Fibroblast of skin of back (primary cell): Measurements from ENCODE around the gene TSGA10.
"Not testable (repeated sequence)": the region's sequence is repeated elsewhere in the genome, so short reads cannot be mapped to it uniquely, and the experiment has no call there.

Experiments used
- DNase-seq: peaks from one replicate; pipeline ENCODE4 v3.0.0-alpha.2; 2013

Gene TSGA10

DNA sequence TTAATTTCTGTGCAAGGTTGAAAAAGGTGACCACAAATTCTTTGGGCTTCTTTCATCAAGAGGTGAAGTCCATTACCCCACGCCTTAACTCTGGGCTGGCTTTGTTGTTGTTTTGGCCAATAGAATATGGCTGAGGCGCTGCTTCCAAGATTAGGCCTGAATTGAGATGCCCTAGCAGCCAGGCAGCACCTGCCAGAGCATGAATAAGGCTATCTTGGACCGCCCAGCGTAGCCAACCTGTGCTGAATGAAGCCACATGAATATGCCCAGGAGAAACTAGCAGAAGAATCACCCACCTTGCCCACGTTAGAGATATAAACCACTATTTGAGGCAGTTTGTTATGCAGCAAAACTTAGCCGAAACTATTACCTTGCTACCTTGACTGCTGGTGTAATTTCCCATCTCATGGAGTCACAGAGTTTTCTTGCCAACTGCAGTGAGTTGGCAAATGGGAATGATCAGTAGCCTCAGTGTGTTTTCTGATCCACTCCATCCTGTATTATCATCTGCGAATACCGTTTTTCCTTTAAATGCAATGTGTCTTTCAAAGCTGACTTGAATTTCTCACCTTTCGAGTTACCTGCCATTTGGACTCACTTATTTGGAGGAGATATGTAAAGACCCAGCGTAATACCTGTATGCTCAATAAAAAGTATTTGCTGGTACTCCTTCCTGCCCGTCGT is 679 bp downstream of the TSGA10 start:
- DNase-seq = no peak

DNA sequence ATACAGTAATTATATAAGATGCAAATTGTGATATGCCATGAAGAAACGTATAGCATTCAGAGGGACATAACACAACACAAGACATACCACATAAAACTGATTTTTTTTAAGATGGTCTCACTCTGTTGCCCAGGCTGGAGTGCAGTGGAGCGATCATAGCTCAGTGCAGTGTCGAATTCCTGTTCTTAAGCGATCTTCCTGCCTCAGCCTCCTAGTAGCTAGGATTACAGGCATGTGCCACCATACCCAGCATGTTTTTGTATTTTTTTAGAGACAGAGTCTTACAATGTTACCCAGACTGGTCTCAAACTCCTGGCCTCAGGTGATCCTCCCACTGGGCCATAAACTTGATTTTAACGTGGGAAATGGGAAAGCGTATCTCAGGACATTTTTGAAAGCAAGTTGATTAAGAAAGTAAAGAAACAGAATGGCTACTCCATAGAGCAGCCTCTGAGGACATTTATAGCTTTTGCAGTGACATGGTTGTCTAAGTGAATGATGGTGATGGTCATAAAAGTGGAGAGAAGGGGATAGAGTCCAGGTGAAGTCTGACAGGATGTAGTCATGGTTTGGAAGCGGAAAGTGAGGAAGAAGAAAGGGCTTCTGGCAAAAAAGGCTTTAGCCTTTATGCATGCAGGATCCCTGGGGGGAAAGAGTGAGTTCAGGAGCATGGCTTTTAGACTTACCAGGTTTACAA is 2.4 kb downstream of the TSGA10 start:
- no peak for DNase-seq

DNA sequence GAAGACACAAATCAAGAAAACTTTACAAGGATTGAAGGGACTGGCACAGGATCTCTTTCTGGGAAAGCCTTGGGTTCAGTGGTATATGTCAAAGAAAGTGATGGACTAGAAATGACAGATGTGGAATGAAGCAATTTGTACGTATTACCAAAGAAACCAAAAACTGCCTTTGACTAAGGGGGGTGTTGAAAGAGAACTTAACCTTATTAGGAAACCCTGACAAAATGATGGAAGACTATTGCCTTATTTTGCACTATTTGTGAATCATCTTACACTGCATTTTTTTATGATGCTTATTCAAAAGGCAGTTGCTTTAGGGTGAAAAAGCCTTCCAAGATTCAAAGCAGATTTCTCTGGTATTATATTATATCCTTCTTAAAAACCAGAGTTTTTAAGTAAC is 4.0 kb downstream of the TSGA10 start:
- no peak for DNase-seq

DNA sequence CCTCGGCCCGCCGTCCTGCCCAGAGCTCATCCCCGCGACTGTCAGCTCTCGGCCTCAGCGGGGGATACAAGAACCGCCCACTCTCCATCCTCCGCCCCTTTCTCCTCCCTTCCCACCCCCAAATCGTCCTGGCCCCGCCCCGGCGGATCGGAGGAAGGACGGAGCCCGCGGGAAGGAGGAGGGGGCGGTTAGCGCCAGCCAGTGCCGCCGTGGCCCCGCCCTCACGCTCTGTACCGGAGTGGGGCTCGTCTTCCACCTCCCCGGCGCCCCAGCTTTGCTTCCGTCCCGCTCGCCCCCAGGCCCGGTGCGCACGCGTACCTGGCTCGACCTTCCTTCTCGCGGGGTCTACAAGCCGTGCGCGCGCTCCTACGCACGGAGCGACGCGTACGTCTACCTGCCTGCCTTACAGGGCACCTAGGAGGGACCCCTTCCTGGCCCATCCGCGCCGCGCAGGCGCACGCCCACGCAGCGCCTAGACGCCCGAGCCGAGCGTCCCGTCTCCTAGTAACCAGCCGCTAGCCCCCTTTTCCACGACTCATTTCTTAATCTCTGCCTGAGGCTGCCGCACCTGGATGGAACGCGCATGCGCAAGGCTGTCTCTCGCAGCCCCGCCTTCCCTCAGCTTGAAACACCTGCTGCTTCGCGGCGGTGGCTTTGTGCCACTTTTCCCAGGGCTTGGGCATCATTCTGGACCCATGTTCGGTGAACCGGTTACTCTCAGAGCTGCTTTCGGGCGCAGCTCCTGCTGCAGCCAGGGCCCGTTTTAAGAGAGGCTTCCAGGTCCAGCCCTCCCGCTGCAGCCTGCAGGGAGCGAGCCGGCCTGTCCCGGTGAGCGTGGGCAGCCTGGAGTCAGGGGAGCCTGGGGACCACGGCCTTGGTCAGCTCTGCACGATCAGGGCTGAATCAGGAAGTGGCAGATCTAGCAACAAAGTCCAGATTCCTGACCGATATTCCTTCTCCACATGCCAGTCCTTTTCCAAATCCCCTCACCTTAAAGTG is 13.3 kb downstream of the TSGA10 start, which contains the start of gene C2orf15:
TSS of gene C2orf15 (plus strand) at position 598 of the 999 bp plus-strand sequence. CDS start 8,852 bp downstream, outside the sequence.
- peak; percentile 86 for DNase-seq

DNA sequence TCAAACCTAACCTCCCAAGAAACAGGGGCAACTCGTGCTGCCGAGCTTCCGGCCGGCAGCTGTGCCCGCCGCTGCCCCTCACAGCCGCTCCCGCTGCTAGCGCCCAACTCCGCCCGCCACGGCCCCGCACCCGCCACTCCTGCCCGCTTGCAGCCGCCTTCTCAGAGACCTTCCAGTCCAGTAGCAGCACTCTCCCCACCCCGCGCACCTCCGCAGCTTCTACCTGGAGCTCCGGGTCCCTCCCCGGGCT is 14.0 kb downstream of the TSGA10 start:
- DNase-seq = no peak

DNA sequence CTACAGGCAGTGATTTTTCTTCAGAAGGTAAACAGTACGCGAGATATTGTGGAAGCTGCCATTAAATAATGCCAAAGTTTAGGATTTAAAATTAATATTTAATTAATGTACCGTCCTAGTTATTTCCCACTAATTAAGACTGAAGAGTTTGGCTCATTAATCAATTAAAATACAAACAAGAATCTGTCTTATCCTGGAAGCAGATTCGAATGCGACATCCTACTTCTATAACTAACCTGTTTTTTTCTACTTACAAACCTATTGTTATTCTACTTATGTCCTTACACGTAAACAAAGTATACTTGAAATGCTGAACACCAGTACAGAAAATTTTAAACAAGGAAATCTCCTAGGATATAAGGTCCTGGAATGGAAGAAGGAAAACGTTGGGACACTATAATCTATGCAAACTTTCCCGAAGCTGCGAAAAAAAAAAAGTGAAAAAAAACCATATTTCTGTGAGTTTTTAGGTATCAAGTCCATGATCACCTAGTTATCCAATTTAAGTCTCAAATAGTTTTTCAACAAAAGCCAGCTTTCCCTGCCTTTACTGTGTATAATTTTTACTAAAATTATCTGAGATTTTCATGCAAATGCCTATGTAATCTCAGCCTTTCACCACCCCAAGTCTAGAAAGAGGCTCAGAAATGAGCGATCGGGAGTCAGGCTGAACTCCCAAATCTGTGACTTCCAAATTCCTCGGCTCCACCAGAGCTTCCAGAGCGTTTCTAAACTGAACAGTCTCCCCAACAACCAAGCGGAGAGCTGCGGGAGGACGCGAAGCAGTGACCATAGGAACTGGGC is 14.5 kb downstream of the TSGA10 start:
- DNase-seq = peak; percentile 27

DNA sequence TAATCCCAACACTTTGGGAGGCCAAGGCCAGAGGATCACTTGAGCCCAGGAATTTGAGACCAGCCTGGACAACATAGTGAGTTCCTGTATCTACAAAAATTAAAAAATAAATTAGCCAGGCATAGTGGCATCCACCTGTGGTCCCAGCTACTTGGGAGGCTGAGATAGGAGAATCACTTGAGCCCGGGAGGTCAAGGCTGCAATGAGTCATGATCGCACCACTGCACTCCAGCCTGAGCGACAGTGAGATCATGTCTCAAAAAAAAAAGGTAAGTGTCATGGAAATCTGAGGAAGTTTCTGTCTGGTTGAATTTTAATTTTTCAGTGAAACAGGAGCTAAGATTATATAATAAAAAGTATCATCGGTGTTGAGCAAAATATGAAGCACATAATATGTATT is 15.7 kb downstream of the TSGA10 start:
- no peak for DNase-seq

DNA sequence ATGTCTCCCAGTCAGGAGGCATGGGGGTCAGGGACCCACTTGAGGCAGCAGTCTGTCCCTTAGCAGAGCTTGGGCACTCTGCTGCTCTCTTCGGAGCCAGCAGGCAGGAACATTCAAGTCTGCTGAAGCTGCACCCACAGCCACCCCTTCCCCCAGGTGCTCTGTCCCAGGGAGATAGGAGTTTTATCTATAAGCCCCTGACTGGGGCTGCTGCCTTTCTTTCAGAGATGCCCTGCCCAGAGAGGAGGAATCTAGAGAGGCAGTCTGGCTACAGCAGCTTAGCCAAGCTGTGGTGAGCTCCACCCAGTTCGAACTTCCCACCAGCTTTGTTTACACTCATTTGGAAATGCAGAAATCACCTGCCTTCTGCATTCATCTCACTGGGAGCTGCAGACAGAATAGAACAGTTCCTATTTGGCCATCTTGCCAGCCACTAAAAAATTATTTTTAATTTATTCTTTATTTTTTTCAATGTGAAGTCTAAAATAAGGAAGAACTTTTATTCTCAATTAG is 19.6 kb downstream of the TSGA10 start:
- not testable (repeated sequence) for DNase-seq

DNA sequence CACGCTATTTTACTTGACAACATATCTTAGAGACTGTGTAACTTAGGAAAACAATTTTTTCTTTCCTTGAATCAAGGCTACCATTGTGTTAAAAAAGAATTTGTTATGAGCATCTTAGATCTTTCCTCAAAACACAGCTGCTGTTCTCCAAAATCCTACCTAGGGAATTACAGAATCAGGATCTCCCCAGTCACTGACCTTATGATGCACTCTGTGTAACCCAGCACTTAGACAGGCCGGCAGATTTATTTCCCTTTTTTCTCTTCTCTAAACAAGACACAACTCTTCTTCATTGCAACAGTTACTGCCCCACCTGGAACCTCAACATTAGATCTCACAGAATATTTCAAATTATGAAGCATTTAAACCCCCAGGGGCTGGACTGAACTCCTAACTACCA is 26.8 kb downstream of the TSGA10 start:
- DNase-seq = no peak

DNA sequence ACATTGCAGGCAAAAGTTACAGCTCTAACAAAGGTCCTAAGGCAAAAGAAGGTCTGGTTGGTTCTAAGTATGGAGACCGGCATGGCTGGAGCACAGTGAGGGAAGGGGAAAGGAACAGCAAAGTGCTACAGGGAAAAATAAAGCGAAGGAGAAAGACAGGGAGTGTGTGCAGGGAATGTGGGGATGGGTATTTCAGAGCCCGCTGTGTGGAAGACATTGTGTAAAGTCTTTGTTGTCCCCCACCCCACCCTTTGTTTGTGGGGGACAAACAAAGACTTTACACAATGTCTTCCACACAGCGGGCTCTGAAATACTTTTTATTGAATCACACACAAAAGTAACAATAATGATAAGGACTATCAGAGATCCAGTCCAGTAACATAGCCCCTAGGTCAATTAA is 42.1 kb downstream of the TSGA10 start:
- no peak for DNase-seq

DNA sequence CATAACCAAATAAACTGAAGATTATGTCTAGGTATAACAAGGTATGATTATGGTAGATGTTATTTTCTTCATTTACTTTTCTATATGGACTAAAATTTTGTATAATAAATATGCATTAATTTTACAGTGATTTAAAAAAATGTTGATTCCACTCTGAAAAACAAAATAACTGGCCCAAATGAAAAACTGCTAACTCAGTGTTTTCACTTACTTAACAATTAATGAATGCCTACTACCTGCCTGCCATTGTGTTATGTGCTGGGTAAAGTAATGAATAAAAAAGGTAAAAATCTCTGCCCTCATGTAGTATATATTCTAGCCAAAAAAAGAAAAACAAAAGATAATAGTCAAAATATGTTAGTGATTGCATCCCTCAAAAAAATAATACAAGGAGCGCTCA is 42.8 kb downstream of the TSGA10 start:
- no peak for DNase-seq

DNA sequence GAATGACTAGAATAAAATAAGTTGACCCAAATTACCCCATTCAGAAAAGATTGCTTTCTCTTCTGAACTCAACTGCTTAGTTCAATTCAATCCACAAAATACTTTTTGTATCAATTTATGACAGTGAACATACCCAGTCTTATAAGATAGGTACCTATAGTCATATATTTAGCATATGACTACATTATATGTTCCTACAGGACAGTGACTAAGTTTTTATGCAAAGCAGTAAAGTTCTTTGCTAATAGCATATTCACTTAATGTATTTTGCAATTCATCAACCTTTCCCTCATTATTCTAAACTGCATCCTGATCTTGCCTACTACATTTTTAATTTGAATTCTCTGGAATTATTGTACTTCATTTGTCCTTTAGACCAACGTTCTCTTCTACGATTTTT is 43.5 kb downstream of the TSGA10 start:
- DNase-seq = no peak

DNA sequence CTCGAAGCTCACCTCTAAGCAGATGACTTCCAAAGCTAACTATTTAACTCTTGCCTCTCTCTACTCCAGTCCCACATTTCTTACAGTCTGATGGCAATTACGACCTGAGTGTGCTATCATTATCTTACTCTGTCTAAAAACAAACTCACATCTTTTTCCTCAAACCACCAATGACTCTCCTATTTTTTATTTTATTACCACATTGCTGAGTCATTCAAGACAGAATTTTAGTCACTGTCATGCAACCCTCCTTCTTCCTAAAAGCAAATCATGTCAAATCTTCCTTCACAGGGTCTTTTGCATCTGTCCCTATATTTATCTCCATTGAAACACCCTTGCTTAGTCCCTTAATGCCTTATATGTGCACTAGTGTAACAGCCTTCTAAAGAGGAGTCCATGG is 47.8 kb downstream of the TSGA10 start:
- peak; percentile 4 for DNase-seq

DNA sequence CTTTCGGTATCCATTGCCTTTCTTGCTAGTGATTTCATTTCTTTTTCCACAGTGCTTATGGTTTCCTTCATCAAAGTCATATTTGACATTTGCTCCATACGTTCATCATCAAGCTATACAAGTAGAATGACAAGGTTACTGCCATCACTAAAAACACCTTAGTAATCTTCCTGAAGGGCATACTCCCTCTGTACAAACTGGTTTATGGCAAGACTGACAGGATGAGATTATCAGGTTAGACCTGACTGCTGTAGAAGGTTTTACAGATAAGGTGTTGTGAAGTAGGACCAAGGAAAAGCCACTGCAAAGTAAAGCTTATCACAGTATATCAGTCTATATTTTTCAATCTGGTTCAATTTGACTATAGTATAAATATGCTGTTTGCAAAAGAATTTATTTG is 50.7 kb downstream of the TSGA10 start:
- DNase-seq = no peak

DNA sequence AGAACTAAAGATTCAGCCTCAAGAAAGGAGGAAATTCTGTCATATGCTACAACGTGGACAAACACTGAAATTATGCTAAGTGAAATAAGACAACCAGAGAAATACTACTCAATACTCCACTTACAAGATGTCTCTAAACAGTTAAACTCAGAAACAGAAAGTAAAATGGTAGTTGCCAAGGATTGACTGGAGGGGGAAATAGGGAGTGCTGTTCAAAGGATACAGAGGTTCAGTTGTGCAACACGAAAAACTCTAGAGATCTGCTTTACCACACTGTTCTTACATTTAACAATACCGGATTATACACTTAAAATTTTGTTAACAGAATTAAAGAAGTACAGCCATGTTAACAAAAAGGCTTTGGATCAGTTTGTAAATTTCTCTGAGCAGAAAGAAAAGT is 53.0 kb downstream of the TSGA10 start:
- DNase-seq = no peak

DNA sequence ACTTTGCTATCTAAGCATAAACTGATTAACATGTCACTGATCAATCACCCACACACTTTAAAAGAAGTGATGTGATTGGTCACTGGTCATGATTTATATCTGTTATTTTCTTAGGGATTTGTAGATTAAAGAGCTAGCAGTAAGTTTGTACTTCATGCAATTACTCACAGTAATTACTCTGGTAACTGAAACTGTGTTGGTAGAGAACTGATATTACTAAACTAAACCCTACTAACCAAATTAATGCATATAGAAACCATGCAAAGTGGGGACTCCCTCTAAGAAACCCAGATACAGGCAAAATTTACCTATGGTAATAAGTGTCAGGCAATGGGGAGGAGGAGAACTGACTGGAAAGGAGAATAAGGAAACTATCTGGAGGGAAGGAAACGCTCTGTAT is 58.0 kb downstream of the TSGA10 start:
- DNase-seq = no peak

DNA sequence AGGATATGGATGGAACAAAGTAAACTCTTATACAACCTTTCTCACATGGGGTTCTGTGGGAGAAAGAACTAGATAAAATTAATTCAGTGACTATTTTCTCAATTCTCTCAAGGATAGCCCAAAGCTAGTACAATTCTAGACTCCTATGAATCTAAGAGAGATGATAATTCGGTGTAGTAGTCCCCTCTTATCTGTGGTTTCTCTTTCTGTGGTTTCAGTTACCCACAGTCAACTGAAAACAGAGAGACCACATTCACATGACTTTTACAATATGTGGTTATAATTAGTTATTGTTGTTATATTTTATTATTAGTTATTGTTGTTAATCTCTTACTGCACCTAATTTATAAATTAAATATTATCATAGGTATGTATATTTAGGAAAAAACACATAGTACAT is 66.7 kb downstream of the TSGA10 start:
- no peak for DNase-seq

DNA sequence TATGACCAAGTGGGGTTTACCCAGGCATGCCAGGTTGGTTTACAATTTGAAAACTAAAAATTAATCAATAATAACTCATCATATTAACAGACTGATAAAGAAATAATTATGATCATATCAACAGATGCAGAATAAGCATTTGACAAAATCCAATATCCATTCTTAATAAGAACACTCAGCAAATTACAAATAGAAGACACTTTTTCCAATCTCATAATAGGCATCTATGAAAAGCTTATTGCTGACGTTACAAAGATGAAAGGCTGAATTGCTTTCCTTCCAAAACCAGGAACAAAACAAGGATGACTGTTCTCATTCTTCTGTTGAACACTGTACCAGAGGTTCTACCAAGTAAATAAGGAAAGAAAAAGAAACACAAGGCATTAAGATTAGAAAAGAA is 68.4 kb downstream of the TSGA10 start:
- no peak for DNase-seq

DNA sequence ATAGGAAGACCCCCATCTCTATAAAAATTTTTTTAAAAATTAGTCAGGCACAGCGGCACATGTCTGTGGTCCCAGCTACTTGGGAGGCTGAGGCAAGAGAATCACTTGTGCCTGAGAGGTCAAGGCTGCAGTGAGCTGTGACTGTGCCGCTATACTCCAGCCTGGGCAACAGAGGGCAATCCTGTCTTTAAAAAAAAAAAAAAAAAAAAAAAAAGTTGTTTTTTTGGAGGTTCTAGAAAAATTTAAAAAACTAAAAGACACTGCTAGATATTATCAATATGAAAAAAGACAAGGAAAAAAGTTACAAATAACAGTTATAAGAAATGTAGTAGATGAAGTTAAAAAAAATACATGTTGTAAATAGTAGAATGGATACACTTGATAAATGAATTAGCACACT is 69.3 kb downstream of the TSGA10 start:
- no peak for DNase-seq

DNA sequence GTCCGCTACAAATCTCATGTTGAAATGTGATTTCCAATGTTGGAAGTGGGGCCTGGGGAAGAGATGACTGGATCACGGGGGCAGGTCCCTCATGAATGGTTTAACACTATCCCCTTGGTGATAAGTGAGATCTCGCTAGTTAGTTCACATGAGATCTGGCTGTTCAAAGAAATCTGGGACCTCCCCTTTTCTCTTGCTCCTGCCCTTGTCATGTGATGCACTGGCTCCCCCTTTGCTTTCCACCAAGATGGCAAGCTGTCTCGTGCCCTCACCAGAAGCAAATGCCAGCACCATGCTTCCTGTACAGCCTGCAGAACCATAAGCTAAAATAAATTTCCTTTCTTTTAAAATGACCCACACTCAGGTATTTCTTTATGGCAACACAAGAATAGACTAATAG is 70.5 kb downstream of the TSGA10 start:
- no peak for DNase-seq

DNA sequence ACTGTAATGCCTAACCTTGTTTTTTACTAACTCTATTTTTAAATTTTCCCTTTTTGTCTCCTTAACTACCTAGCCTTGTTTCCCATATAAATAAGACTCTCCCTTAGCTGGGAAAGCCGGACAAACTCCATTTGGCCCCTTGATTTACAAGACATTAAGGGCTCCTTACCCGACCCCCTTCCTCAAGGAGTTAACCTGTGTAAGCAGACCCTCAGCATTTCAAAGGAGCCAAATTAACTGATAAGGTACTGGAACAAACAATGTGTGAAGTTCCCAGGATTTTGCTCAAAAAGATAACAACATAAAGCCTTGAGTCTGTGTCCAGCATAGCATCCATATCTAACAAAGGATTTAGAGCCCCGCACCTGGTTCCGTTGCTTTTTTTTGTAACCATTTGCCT is 72.9 kb downstream of the TSGA10 start:
- no peak for DNase-seq

DNA sequence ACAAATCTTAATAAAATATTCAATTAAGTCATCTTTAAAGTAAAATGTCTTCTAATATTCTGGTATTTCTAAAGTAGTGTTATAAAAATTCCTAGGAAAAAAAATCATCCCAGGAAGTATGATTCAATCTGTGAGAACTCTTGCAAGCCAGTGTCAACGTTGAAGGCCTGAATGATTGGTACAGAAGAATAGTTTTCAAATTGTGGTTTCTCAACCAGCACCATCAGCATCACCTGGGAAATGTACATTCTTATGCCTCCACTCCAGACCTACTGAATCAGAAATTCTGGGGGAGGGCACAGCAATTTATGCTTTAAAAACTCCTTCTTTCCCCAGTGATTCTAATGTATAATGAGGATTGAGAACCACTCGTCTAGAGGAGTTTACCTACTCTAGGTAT is 75.5 kb downstream of the TSGA10 start:
- peak; percentile 33 for DNase-seq
